Neural progenitor cell (in vitro differentiated cells): Measurements from ENCODE around the gene GOPC. TPM values are rescaled to one million over a fixed set of nuclear protein-coding genes. Genes with fewer than 3 reads are reported as not detected.

Source experiments
- DNase-seq: peaks from one replicate; pipeline ENCODE4 v3.0.0-alpha.2; 2016; ENCODE audit warnings: low spot score
- H2AFZ ChIP-seq: fragments of 200-600 bp; sonication (generic); replicated peaks from 2 replicates; pipeline ENCODE4 v1.6.1; 2016; ENCODE audit warnings: antibody characterized with exemption
- H3F3A ChIP-seq: fragments of 200-600 bp; sonication (generic); 2 replicates; pipeline ENCODE4 v1.6.1; 2016; ENCODE audit warnings: antibody characterized with exemption, low read depth
- H3K27ac ChIP-seq: fragments of 200-600 bp; sonication (generic); 2 replicates; pipeline ENCODE4 v1.5.1; 2016; ENCODE audit warnings: mild to moderate bottlenecking
- H3K27me3 ChIP-seq: fragments of 200-600 bp; sonication (generic); 2 replicates; pipeline ENCODE4 v1.6.1; 2016; ENCODE audit warnings: mild to moderate bottlenecking, moderate library complexity
- H3K36me3 ChIP-seq: fragments of 200-600 bp; sonication (generic); 2 replicates; pipeline ENCODE4 v1.5.1; 2016
- H3K4me1 ChIP-seq: fragments of 200-600 bp; sonication (generic); 2 replicates; pipeline ENCODE4 v1.6.1; 2016; ENCODE audit warnings: mixed run types
- H3K4me2 ChIP-seq: fragments of 200-600 bp; sonication (generic); 2 replicates; pipeline ENCODE4 v1.6.1; 2016
- H3K4me3 ChIP-seq: fragments of 200-600 bp; sonication (generic); 2 replicates; pipeline ENCODE4 v1.5.1; 2016
- H3K79me2 ChIP-seq: fragments of 200-600 bp; sonication (generic); 2 replicates; pipeline ENCODE4 v1.6.1; 2016; ENCODE audit warnings: low read depth
- H3K9ac ChIP-seq: fragments of 200-600 bp; sonication (generic); 2 replicates; pipeline ENCODE4 v1.6.1; 2016
- H3K9me3 ChIP-seq: fragments of 200-600 bp; sonication (generic); 2 replicates; pipeline ENCODE4 v1.5.1; 2016; ENCODE audit warnings: low read depth
- H4K20me1 ChIP-seq: fragments of 200-600 bp; sonication (generic); 2 replicates; pipeline ENCODE4 v1.6.1; 2016; ENCODE audit warnings: low read depth
- H3K27ac Mint-ChIP-seq: 3 replicates; pipeline ENCODE4 v1.8.0; 2021; ENCODE audit warnings: mixed read lengths
- H3K27me3 Mint-ChIP-seq: 2 replicates; pipeline ENCODE4 v1.8.0; 2022; ENCODE audit warnings: low read depth, mild to moderate bottlenecking, inconsistent platforms, moderate library complexity, mixed read lengths; ENCODE audit not compliant: insufficient read depth
- H3K36me3 Mint-ChIP-seq: 3 replicates; pipeline ENCODE4 v1.8.0; 2021; ENCODE audit warnings: mixed read lengths
- H3K4me1 Mint-ChIP-seq: 3 replicates; pipeline ENCODE4 v1.8.0; 2021; ENCODE audit warnings: mixed read lengths
- H3K4me3 Mint-ChIP-seq: 3 replicates; pipeline ENCODE4 v1.8.0; 2021; ENCODE audit warnings: mild to moderate bottlenecking, moderate library complexity, mixed read lengths
- H3K9me3 Mint-ChIP-seq: 3 replicates; pipeline ENCODE4 v1.8.0; 2020; ENCODE audit warnings: mixed read lengths
- EZH2 ChIP-seq: fragments of 200-600 bp; sonication (generic); IDR thresholded peaks from 2 replicates; pipeline ENCODE4 v1.6.1; 2017; ENCODE audit warnings: antibody characterized with exemption, mild to moderate bottlenecking, moderate library complexity
- EZH2phosphoT487 ChIP-seq: fragments of 200-600 bp; sonication (generic); IDR thresholded peaks from 2 replicates; pipeline ENCODE4 v1.6.1; 2017; ENCODE audit warnings: antibody characterized with exemption
- total RNA-seq: library from RNA; depleted of rRNA; stranded (reverse); fragments of >200 nt; gene quantifications from 2 replicates; pipeline ENCODE4 v1.2.3, GENCODE V29; 2015; ENCODE audit warnings: low replicate concordance
- TF ChIP-seq, protein P1 (sequence below): fragments of 200-600 bp; sonication (generic); IDR thresholded peaks from 2 replicates; pipeline ENCODE4 v1.5.1; 2017; ENCODE audit warnings: antibody characterized with exemption, mild to moderate bottlenecking

The GOPC gene
- total RNA-seq, 1 donor from 2014 or later, result 39.2 TPM

DNA sequence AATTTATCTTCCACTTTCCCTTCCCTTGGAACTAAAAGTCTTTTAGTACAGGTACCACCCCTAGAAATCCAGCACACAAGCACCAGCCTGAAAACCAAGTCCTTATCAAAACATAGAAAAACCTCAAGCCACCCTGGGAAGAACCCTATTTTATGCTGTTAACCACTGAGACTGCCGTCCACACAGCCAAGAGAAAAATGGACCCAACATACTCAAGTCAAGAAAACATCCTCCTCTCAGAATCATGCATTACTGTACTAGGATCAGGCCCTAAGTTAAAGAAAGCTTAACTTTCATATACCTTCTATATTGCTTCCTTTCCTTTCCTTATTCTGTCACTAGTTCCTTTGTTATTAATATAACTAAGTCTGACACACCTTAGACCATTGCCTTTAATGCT lies 16.9 kb upstream of the GOPC start:
- TF ChIP-seq EZH2phosphoT487, result no peak
- no peak for TF ChIP-seq EZH2
- TF ChIP-seq, protein P1, sequence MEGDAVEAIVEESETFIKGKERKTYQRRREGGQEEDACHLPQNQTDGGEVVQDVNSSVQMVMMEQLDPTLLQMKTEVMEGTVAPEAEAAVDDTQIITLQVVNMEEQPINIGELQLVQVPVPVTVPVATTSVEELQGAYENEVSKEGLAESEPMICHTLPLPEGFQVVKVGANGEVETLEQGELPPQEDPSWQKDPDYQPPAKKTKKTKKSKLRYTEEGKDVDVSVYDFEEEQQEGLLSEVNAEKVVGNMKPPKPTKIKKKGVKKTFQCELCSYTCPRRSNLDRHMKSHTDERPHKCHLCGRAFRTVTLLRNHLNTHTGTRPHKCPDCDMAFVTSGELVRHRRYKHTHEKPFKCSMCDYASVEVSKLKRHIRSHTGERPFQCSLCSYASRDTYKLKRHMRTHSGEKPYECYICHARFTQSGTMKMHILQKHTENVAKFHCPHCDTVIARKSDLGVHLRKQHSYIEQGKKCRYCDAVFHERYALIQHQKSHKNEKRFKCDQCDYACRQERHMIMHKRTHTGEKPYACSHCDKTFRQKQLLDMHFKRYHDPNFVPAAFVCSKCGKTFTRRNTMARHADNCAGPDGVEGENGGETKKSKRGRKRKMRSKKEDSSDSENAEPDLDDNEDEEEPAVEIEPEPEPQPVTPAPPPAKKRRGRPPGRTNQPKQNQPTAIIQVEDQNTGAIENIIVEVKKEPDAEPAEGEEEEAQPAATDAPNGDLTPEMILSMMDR, result no peak
- Histone ChIP-seq H3K79me2 (no peaks in the 10 kb centered on the region), H3K4me3 (no peak overlapping the region), H3K27me3 (no peaks in the 10 kb centered on the region), H3F3A (no peaks in the 10 kb centered on the region), H3K9ac (no peak overlapping the region), H4K20me1 (no peaks in the 10 kb centered on the region), H2AFZ (no peak overlapping the region), H3K36me3 (peaks cover 2% of the 10 kb centered on the region), H3K27ac (no peak overlapping the region), H3K4me1 (peaks cover under 1% of the 10 kb centered on the region), H3K9me3 (peaks cover 2% of the 10 kb centered on the region), H3K4me2 (no peak overlapping the region)
- Mint-ChIP-seq H3K27ac (no peak overlapping the region), H3K36me3 (peaks cover 3% of the 10 kb centered on the region), H3K4me1 (no peaks in the 10 kb centered on the region), H3K4me3 (no peak overlapping the region), H3K9me3 (peaks cover 10% of the 10 kb centered on the region), H3K27me3 (no peaks in the 10 kb centered on the region)
- no peak for DNase-seq

DNA sequence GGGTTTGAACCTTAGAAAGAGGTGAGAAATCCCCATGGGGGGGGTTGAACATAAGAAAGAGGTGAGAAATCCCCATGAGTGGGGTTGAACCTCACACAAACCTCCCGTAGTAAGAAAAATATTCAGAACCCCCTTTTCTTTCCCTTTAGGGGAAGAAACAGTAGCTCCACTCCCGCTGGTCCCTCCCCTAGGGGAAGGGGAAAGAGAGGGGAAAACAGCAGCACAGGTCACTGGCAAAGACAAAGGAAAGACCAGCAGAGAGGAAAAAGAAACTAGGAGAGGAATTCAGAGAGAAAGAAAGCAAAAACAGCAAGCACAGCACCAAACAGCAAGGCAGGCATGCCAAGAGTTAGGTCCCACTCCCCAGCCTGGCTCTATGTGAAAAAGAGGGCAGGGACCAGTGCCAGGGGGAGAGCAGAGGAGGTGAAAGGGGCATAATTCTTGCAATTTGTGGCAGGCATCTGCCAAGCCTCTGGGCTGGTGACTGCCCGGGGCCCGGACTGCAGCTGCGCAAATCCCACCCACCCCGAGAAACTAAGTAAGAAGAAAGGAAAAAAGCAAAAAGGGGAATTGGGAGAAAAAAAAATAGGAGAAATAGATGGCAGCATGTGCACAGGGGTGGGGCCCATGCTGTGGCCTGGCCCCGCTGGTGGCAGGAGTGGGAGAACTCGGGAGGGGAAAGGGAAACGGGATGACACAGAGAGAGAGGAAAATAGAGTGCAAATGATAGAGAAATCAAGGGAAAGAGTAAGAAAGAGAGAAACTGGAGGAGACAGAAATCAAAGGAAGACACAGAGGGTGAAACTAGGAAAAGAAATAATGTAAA lies 15.1 kb upstream of the GOPC start:
- Histone ChIP-seq H3K9ac (no peak overlapping the region), H4K20me1 (no peaks in the 10 kb centered on the region), H3F3A (no peaks in the 10 kb centered on the region), H3K4me1 (peaks cover 12% of the 10 kb centered on the region), H3K36me3 (no peaks in the 10 kb centered on the region), H3K27ac (no peak overlapping the region), H3K4me3 (no peak overlapping the region), H3K9me3 (no peaks in the 10 kb centered on the region), H3K4me2 (no peak overlapping the region), H2AFZ (no peak overlapping the region), H3K27me3 (no peaks in the 10 kb centered on the region), H3K79me2 (no peaks in the 10 kb centered on the region)
- Mint-ChIP-seq H3K27ac (no peak overlapping the region), H3K9me3 (no peaks in the 10 kb centered on the region), H3K27me3 (no peaks in the 10 kb centered on the region), H3K4me1 (no peaks in the 10 kb centered on the region), H3K36me3 (no peaks in the 10 kb centered on the region), H3K4me3 (no peak overlapping the region)
- TF ChIP-seq EZH2phosphoT487, result no peak
- TF ChIP-seq EZH2, result no peak
- TF ChIP-seq, protein P1, result no peak
- no peak for DNase-seq

DNA sequence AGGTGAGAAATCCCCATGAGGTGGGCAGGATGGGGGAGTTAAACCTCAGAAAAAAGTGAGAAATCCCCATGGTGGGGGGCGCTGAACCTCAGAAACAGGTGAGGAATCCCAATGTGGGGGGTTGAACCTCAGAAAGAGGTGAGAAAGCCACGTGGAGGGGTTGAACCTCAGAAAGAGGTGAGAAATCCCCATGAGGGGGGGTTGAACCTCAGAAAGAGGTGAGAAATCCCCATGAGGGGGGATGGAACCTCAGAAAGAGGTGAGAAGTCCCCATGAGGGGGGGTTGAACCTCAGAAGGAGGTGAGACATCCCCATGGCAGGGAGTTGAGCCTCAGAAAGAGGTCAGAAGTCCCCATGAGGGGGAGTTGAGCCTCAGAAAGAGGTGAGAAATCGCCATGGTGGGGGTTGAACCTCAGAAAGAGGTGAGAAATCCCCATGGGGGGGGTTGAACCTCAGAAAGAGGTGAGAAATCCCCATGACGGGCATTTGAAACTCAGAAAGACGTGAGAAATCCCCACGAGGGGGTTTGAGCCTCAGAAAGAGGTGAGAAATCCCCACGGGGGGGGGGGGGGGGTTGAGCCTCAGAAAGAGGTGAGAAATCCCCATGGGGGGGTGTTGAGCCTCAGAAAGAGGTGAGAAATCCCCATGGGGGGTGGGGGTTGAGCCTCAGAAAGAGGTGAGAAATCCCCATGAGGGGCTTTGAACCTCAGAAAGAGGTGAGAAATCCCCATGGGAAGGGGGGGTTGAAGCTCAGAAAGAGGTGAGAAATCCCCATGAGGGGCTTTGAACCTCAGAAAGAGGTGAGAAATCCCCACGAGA lies 14.3 kb upstream of the GOPC start:
- DNase-seq, result no peak
- Histone ChIP-seq H4K20me1 (no peaks in the 10 kb centered on the region), H2AFZ (no peak overlapping the region), H3K4me1 (peaks cover 15% of the 10 kb centered on the region), H3K4me3 (no peak overlapping the region), H3K27me3 (no peaks in the 10 kb centered on the region), H3K36me3 (no peaks in the 10 kb centered on the region), H3F3A (no peaks in the 10 kb centered on the region), H3K9me3 (no peaks in the 10 kb centered on the region), H3K4me2 (no peak overlapping the region), H3K27ac (no peak overlapping the region), H3K79me2 (no peaks in the 10 kb centered on the region), H3K9ac (no peak overlapping the region)
- no peaks in the 10 kb centered on the region for H3K36me3 Mint-ChIP-seq
- H3K9me3 Mint-ChIP-seq, result no peaks in the 10 kb centered on the region
- no peak overlapping the region for H3K27ac Mint-ChIP-seq
- TF ChIP-seq, protein P1, result no peak
- TF ChIP-seq EZH2, result no peak
- TF ChIP-seq EZH2phosphoT487, result no peak
- H3K27me3 Mint-ChIP-seq, result peaks cover 3% of the 10 kb centered on the region
- H3K4me1 Mint-ChIP-seq, result no peaks in the 10 kb centered on the region
- no peak overlapping the region for H3K4me3 Mint-ChIP-seq
